Adrenal gland (tissue), 12 donors: ENCODE results near the gene GTSE1. TPM values are rescaled to one million over a fixed set of nuclear protein-coding genes. Genes with fewer than 3 reads are reported as not detected.

Experiments used
- DNase-seq, 7 donors: peaks; one replicate each; pipeline ENCODE4 v3.0.0-alpha.2; 2019 to 2020
- H3K27ac ChIP-seq, 5 donors: fragments of 200-600 bp; sonication (generic) in 4 of 5; 1 replicate in 3 of 5; 2 replicates in 2 of 5; pipeline versions ENCODE4 v1.5.1 to v1.8.0; 2016 to 2020; ENCODE audit warnings: mild to moderate bottlenecking in 1 of 5
- H3K27me3 ChIP-seq: fragments of 200-600 bp; 2 replicates; pipeline ENCODE4 v1.8.0; 2021
- H3K36me3 ChIP-seq, 2 donors: fragments of 200-600 bp; replicated peaks in 1 of 2; 1 replicate in 1 of 2; 2 replicates in 1 of 2; pipeline versions ENCODE4 v1.5.1 to v1.8.0; 2018 to 2022
- H3K4me1 ChIP-seq, 2 donors: fragments of 200-600 bp; replicated peaks in 1 of 2; 1 replicate in 1 of 2; 2 replicates in 1 of 2; pipeline versions ENCODE4 v1.5.1 to v1.8.0; 2018 to 2021
- H3K4me3 ChIP-seq, 4 donors: fragments of 200-600 bp; sonication (generic) in 3 of 4; one replicate each; pipeline ENCODE4 v1.5.1; 2016 to 2018
- H3K9me3 ChIP-seq, 3 donors: fragments of 200-600 bp; sonication (generic) in 1 of 3; replicated peaks in 1 of 3; 1 replicate in 2 of 3; 2 replicates in 1 of 3; pipeline versions ENCODE4 v1.5.1 to v1.8.0; 2016 to 2021
- CTCF ChIP-seq, 6 experiments: fragments of 450-650 bp in 4 of 6; fragments of 200-600 bp in 2 of 6; sonication (generic) in 1 of 6; IDR thresholded peaks; 1 replicate in 5 of 6; 2 replicates in 1 of 6; pipeline versions ENCODE4 v1.5.1 to v1.8.0; 2016 to 2021; ENCODE audit warnings: antibody characterized with exemption in 6 of 6, mild to moderate bottlenecking in 2 of 6, moderate library complexity in 1 of 6
- POLR2A ChIP-seq, 2 donors: fragments of 450-650 bp; IDR thresholded peaks; one replicate each; pipeline ENCODE4 v1.6.1; 2017; ENCODE audit warnings: antibody characterized with exemption in 2 of 2, mild to moderate bottlenecking in 2 of 2, moderate library complexity in 1 of 2
- WGBS, 4 donors: extraction: QIAGEN DNeasy Blood & Tissue Kit in 2 of 4; methylation state at CpG; one replicate each; pipeline versions ENCODE4 v1.1.5 to v1.1.7; 2013 to 2017; 5-methylcytosine and 5-hydroxymethylcytosine counted together
- intact Hi-C, 2 donors: fragments of 100-400 bp; cut with DNase I; formaldehyde crosslinking; loops; one replicate each; pipeline versions ENCODE4 v1.14.1 to v1.15.0; 2022 to 2023
- polyA plus RNA-seq, 3 donors: library from polyadenylated mRNA; stranded (reverse); fragments of 200-250 nt in 2 of 3; fragments of 350-450 nt in 1 of 3; fragmentation: Illumina TruSeq in 1 of 3; extraction: RNeasy Lipid Tissue Mini Kit (QIAGEN cat#74804) in 1 of 3; gene quantifications; one replicate each; pipeline ENCODE4 v1.2.3, GENCODE V29; 2013 to 2014
- total RNA-seq, 9 donors: library from RNA; depleted of rRNA in 4 of 9; stranded (reverse); fragments of >200 nt in 4 of 9; fragments of 120-200 nt in 1 of 9; fragmentation: NEBNext Ultra II Directional in 1 of 9; extraction: Animal tissue kit (Norgen Biotek cat#: 25700) in 1 of 9; gene quantifications; one replicate each; pipeline versions ENCODE4 v1.1.0 to v1.2.4, GENCODE V29; 2013 to 2023
- donor health status: healthy with polysubstance abuse.
- donor health status: Bipolar disorder and iron deficiency.
- donor health status: DM: yes; HTN: yes; CAD: no.
- donor health status: DM: no; HTN: no; CAD: no.
- donor health status: DM: no; HTN: no; CAD: no.
- donor health status: DM: yes; HTN: yes; CAD: no.

The GTSE1 gene
- total and polyA plus RNA-seq, 12 donors: 0.06 to 5.7 (median 1.0) TPM

DNA sequence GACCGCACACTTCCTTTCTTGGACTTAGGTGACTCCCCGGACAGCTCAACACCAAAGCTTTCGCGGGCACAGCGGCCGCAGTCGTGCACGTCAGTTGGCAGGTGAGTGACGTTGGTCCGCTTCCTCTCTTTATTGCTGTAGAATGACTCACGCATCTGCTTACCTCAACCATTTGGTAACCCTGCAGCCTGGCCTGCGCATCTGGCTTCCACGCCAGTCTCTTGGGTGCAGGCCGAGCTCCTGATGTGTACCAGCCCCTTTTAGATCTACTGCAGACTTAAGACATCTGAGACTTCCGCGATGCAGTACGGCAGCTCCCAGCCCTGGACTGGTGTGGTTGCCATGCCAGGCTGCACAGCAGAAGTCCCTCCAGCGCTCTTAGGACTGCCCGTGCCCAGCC is 26.5 kb downstream of the GTSE1 start:
- no peaks in the 10 kb centered on the region for H3K4me1 ChIP-seq
- DNase-seq: no peak
- H3K4me3 ChIP-seq: no peak overlapping the region
- no peaks in the 10 kb centered on the region for H3K27me3 ChIP-seq
- no peak for TF ChIP-seq CTCF (IDR thresholded peaks at IDR 0.05)
- TF ChIP-seq POLR2A (IDR thresholded peaks at IDR 0.05): no peak
- intact Hi-C loops: no loop called here
- no peak overlapping the region for H3K27ac ChIP-seq
- H3K36me3 ChIP-seq: no peaks in the 10 kb centered on the region
- WGBS, 4 donors: 95 to 98% (median 97%) methylated on average over 16 to 19 of the region's 19 CpGs
- H3K9me3 ChIP-seq: no peaks in the 10 kb centered on the region

GRCh38 chr22:46326066-46326680 is 29.5 kb downstream of the GTSE1 start:
- DNase-seq: no peak
- intact Hi-C loops: no loop called here
- no peaks in the 10 kb centered on the region for H3K4me1 ChIP-seq
- no peak overlapping the region for H3K4me3 ChIP-seq
- H3K9me3 ChIP-seq: no peaks in the 10 kb centered on the region
- 85 to 95% (median 90%) methylated on average over 11 to 23 of the region's 23 CpGs for WGBS, 4 donors
- no peaks in the 10 kb centered on the region for H3K27me3 ChIP-seq
- H3K27ac ChIP-seq: no peak overlapping the region
- H3K36me3 ChIP-seq: no peaks in the 10 kb centered on the region
- TF ChIP-seq CTCF (IDR thresholded peaks at IDR 0.05) (no peak), POLR2A (IDR thresholded peaks at IDR 0.05) (no peak)

- no peak overlapping the region for H3K4me3 ChIP-seq
- TF ChIP-seq CTCF (IDR thresholded peaks at IDR 0.05): no peak
- TF ChIP-seq POLR2A (IDR thresholded peaks at IDR 0.05): no peak
- intact Hi-C loops: no loop called here
- H3K27ac ChIP-seq: no peak overlapping the region
- peak in 1 of 7 donors; percentile 12 for DNase-seq
- no peaks in the 10 kb centered on the region for H3K27me3 ChIP-seq
- H3K4me1 ChIP-seq: no peaks in the 10 kb centered on the region
- H3K9me3 ChIP-seq: no peaks in the 10 kb centered on the region
- no peaks in the 10 kb centered on the region for H3K36me3 ChIP-seq
- WGBS, 4 donors: 92 to 97% (median 96%) methylated on average over 8 to 13 of the region's 13 CpGs
Measured at GRCh38 chr22:46327691-46328465, 31.2 kb downstream of the GTSE1 start.

DNA sequence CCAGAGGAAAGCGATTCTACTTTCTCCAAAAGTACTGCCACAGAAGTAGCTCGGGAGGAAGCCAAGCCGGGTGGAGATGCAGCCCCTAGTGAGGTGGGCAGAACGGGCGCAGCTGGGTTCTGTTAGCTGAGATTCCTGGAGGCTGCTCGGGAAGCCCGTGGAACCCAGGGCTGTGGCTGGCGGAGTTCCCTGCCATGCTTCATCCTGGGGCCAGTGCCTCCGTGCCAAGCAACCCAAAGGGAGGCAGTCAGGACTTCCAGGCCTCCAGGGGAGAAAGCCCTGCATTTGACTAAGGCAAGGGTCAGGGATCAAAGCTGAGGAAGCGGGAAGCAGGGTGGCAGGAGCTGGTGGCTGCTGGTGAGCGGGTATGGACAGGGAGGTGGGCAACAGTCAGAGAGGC is 32.1 kb downstream of the GTSE1 start:
- intact Hi-C loops: no loop called here
- H3K36me3 ChIP-seq: no peaks in the 10 kb centered on the region
- WGBS, 4 donors: 92 to 98% (median 95%) methylated on average over 7 to 11 of the region's 11 CpGs
- DNase-seq: no peak
- no peaks in the 10 kb centered on the region for H3K27me3 ChIP-seq
- H3K4me1 ChIP-seq: no peaks in the 10 kb centered on the region
- TF ChIP-seq POLR2A (IDR thresholded peaks at IDR 0.05): no peak
- no peak for TF ChIP-seq CTCF (IDR thresholded peaks at IDR 0.05)
- no peak overlapping the region for H3K4me3 ChIP-seq
- H3K27ac ChIP-seq: no peak overlapping the region
- no peaks in the 10 kb centered on the region for H3K9me3 ChIP-seq
